GM12892 (cell line): ENCODE results near the gene NIFK.

Source experiments
- POLR2A ChIP-seq: IDR thresholded peaks from 2 replicates; pipeline ENCODE4 v1.6.1; 2011; ENCODE audit warnings: low read depth, low read length, control low read depth
- POLR2AphosphoS5 ChIP-seq: IDR thresholded peaks from 2 replicates; pipeline ENCODE4 v1.6.1; 2011; ENCODE audit warnings: low read depth, low read length, control low read depth
- TAF1 ChIP-seq: IDR thresholded peaks from 2 replicates; pipeline ENCODE4 v1.6.1; 2011; ENCODE audit warnings: low read depth, mild to moderate bottlenecking, control low read depth, low read length, borderline replicate concordance

GRCh38 chr2:121686218-121686617 lies 50.5 kb downstream of the NIFK start:
- TF ChIP-seq POLR2A = no peak
- TF ChIP-seq POLR2AphosphoS5 = no peak
- TF ChIP-seq TAF1 = no peak
